ENCODE measurements around the gene PRDX5.

Gene PRDX5

GRCh38 chr11:64281957-64282770 is 35.8 kb upstream of the PRDX5 start:
- no peak for ATAC-seq
- TF ChIP-seq CREB5 (CRISPR knock-in tag; IDR thresholded peaks at IDR 0.05; ENCODE audit: low read depth), result no peak
- no peak for TF ChIP-seq CSDC2 (CRISPR knock-in tag; IDR thresholded peaks at IDR 0.05)
- no peak for TF ChIP-seq RARB (CRISPR knock-in tag; IDR thresholded peaks at IDR 0.05)
- no peak for TF ChIP-seq PATZ1 (CRISPR knock-in tag; IDR thresholded peaks at IDR 0.05; ENCODE audit: borderline replicate concordance)
- no peak for TF ChIP-seq ZFP3 (CRISPR knock-in tag; IDR thresholded peaks at IDR 0.05)
- TF ChIP-seq PPARA (CRISPR knock-in tag; IDR thresholded peaks at IDR 0.05; ENCODE audit: borderline replicate concordance), result no peak
- TF ChIP-seq ESRRG (CRISPR knock-in tag; IDR thresholded peaks at IDR 0.05), result no peak
- TF ChIP-seq TCF4 (CRISPR knock-in tag; IDR thresholded peaks at IDR 0.05; ENCODE audit: borderline replicate concordance), result no peak
- no peak for TF ChIP-seq ZNF565 (CRISPR knock-in tag; conservative IDR thresholded peaks at IDR 0.05; ENCODE audit: low read depth)
- TF ChIP-seq TSHZ2 (CRISPR knock-in tag; IDR thresholded peaks at IDR 0.05), result no peak
- TF ChIP-seq ZC3H10 (CRISPR knock-in tag; IDR thresholded peaks at IDR 0.05), result no peak
- no peak for TF ChIP-seq GLIS3 (CRISPR knock-in tag; IDR thresholded peaks at IDR 0.05)
- no peak for TF ChIP-seq BACH2 (CRISPR knock-in tag; IDR thresholded peaks at IDR 0.05; ENCODE audit: borderline replicate concordance)
- TF ChIP-seq ZNF70 (CRISPR knock-in tag; IDR thresholded peaks at IDR 0.05), result no peak
- TF ChIP-seq SNAI2 (CRISPR knock-in tag; IDR thresholded peaks at IDR 0.05), result no peak
- TF ChIP-seq ZFP30 (CRISPR knock-in tag; IDR thresholded peaks at IDR 0.05), result no peak
- no peak for TF ChIP-seq ARNTL (CRISPR knock-in tag; IDR thresholded peaks at IDR 0.05; ENCODE audit: borderline replicate concordance, low read depth)
- TF ChIP-seq POU6F1 (CRISPR knock-in tag; IDR thresholded peaks at IDR 0.05; ENCODE audit: borderline replicate concordance, low read depth), result no peak

- no peak for ATAC-seq
These were observed 34.8 kb upstream of the PRDX5 start for GRCh38 chr11:64283092-64283491.

More at GRCh38 chr11:64283092-64283491, 34.8 kb upstream of the PRDX5 start:
- TF ChIP-seq ESRRG (CRISPR knock-in tag; IDR thresholded peaks at IDR 0.05), result no peak
- no peak for TF ChIP-seq BACH2 (CRISPR knock-in tag; IDR thresholded peaks at IDR 0.05; ENCODE audit: borderline replicate concordance)
- no peak for TF ChIP-seq CSDC2 (CRISPR knock-in tag; IDR thresholded peaks at IDR 0.05)
- no peak for TF ChIP-seq OSR1 (CRISPR knock-in tag; IDR thresholded peaks at IDR 0.05)
- TF ChIP-seq TOX (CRISPR knock-in tag; IDR thresholded peaks at IDR 0.05; ENCODE audit: borderline replicate concordance), result no peak
- no peak for TF ChIP-seq POU6F1 (CRISPR knock-in tag; IDR thresholded peaks at IDR 0.05; ENCODE audit: borderline replicate concordance, low read depth)
- no peak for TF ChIP-seq ZNF70 (CRISPR knock-in tag; IDR thresholded peaks at IDR 0.05)
- TF ChIP-seq TCF4 (CRISPR knock-in tag; IDR thresholded peaks at IDR 0.05; ENCODE audit: borderline replicate concordance), result no peak
- no peak for TF ChIP-seq ZNF8 (CRISPR knock-in tag; IDR thresholded peaks at IDR 0.05)
- no peak for TF ChIP-seq ZC3H10 (CRISPR knock-in tag; IDR thresholded peaks at IDR 0.05)
- TF ChIP-seq CREB5 (CRISPR knock-in tag; IDR thresholded peaks at IDR 0.05; ENCODE audit: low read depth), result no peak
- TF ChIP-seq GLIS3 (CRISPR knock-in tag; IDR thresholded peaks at IDR 0.05), result no peak
- TF ChIP-seq CSRNP3 (CRISPR knock-in tag; IDR thresholded peaks at IDR 0.05), result no peak
- no peak for TF ChIP-seq ISL1 (CRISPR knock-in tag; IDR thresholded peaks at IDR 0.05)
- TF ChIP-seq ARNTL (CRISPR knock-in tag; IDR thresholded peaks at IDR 0.05; ENCODE audit: borderline replicate concordance, low read depth), result no peak
- no peak for TF ChIP-seq PATZ1 (CRISPR knock-in tag; IDR thresholded peaks at IDR 0.05; ENCODE audit: borderline replicate concordance)
- TF ChIP-seq ZNF565 (CRISPR knock-in tag; conservative IDR thresholded peaks at IDR 0.05; ENCODE audit: low read depth), result no peak
- no peak for TF ChIP-seq ZFP3 (CRISPR knock-in tag; IDR thresholded peaks at IDR 0.05)

Measured in SK-N-SH treated with all-trans-retinoic acid at 6 μM for 48 hours (cell line).